ENCODE measurements around the gene NADSYN1. TPM values are rescaled to one million over a fixed set of nuclear protein-coding genes. Genes with fewer than 3 reads are reported as not detected.
"Not testable (repeated sequence)": the region's sequence is repeated elsewhere in the genome, so short reads cannot be mapped to it uniquely, and the experiment has no call there.

NADSYN1 gene
- polyA plus RNA-seq, 4 donors: 38.3 to 47.1 (median 42.3) TPM

- no peak for DNase-seq (ENCODE audit: low read depth in 4 of 4, low spot score in 3 of 4)
Measured at GRCh38 chr11:71518506-71519471, 65.8 kb downstream of the NADSYN1 start.

DNA sequence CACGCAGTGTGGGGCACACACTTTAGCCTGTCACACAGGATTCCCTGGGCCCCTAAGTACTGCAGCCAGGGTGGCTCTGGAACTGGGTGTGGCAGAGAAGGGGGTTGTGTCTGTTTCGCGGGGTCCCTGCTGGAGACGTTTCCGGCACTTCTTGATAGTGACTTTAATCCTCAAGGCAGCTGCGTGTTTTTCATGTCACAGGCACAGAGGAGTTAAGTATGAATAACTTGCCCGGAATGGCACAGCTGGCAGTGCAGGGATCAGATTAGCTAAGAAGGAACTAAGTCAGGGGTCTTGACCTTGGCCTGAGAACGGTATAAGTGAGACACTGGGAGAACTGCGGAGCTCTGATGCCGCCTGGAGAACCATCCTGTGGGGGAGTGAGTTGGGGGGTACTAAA lies 66.5 kb downstream of the NADSYN1 start:
- no peak for DNase-seq (ENCODE audit: low read depth in 4 of 4, low spot score in 3 of 4)

DNA sequence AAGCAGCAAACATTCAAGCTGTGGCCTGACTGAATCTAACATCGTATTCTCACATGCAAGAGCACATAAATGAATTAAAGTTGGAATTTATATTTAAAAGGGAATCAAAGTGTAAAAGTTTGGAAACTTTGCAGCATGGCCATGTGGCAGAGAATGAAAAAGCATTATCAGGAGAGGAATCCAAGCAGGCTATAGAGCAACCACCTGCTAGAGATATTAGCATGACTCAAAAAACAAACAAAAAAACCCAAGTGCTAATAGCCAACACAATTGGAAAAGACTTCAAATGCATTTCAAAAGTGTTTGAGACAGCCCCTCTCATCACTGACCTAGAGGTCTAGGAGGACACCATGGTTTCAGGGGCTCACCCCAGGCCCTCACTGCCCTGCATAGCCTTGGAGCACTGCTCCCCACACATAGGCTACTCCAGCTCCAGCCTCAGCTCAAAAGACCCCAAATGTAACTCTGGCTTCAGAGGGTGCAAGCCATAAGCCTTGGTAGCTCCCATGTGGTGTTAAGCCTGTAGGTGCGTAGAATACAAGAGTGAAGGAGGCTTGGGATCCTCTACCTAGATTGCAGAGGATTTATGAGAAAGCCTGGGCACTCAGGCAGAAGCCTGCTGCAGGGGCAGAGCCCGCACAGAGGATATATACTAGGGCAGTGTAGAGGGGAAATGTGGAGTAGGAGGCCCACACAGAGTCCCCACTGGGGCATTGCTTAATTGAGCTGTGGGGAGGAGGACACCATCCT lies 72.4 kb downstream of the NADSYN1 start:
- DNase-seq (ENCODE audit: low read depth in 4 of 4, low spot score in 3 of 4): no peak

GRCh38 chr11:71525938-71526495 lies 73.0 kb downstream of the NADSYN1 start:
- DNase-seq (ENCODE audit: low read depth in 4 of 4, low spot score in 3 of 4): no peak

DNA sequence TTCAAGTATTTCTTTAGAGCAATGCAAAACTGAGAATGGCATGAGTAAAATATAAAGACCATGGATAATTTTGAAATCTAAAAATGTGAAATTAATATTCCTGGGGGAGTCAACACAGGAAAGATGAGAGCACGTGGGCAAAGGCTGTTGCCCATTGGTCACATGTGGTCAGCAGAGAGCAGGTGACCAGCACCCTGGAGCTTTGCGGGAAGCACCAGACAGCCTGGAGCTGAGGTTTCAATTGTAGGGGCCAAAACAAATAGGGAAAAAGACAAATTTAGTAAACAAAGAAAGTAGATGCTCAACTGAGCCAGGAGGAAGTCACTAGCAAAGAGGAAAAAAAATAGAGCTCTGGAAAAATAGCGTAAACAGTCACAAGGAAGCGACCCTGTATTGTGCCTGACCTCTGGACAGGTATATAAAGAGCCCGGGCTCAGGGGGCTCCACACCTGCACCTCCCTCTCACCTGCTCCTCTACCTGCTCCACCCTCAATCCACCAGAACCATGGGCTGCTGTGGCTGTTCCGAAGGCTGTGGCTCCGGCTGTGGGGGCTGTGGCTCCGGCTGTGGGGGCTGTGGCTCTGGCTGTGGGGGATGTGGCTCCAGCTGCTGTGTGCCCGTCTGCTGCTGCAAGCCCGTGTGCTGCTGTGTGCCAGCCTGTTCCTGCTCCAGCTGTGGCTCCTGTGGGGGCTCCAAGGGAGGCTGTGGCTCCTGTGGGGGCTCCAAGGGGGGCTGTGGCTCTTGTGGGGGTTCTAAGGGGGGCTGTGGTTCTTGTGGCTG lies 74.0 kb downstream of the NADSYN1 start, which contains the start of gene KRTAP5-7:
KRTAP5-7 (plus strand) TSS at position 472 of the 780 bp plus-strand sequence; CDS start at position 506, 34 bp downstream.
- DNase-seq (ENCODE audit: low read depth in 4 of 4, low spot score in 3 of 4): not testable (repeated sequence)

DNA sequence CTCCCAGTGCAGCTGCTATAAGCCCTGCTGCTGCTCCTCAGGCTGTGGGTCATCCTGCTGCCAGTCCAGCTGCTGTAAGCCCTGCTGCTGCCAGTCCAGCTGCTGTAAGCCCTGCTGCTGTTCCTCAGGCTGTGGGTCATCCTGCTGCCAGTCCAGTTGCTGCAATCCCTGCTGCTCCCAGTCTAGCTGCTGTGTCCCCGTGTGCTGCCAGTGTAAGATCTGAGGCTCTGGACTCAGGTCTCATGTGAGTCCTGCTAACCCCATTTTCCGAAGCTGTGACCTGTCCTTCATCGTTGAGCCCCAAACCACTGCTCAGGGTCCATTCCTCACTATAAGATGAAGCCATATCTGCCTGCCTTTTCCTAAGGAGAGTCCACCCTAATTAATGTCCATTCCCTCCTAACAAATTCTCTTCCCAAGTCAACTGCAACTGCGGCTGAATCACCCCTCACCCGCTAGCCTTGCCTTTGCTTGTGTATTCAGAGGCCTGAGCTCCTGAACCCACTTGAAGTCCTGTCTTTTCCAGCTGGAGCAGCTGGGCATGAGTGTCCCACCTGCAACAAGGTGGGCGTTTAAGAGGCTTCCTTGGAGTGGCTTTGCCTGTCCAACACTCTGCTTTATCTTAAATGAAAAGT lies 74.7 kb downstream of the NADSYN1 start:
- no peak for DNase-seq (ENCODE audit: low read depth in 4 of 4, low spot score in 3 of 4)

GRCh38 chr11:71530602-71531001 lies 77.6 kb downstream of the NADSYN1 start:
- no peak for DNase-seq (ENCODE audit: low read depth in 4 of 4, low spot score in 3 of 4)

- no peak for DNase-seq (ENCODE audit: low read depth in 4 of 4, low spot score in 3 of 4)
Measured at GRCh38 chr11:71532036-71532610, 79.1 kb downstream of the NADSYN1 start.

GRCh38 chr11:71534711-71535608 lies 82.0 kb downstream of the NADSYN1 start:
- not testable (repeated sequence) for DNase-seq (ENCODE audit: low read depth in 4 of 4, low spot score in 3 of 4)

GRCh38 chr11:71535825-71536224 lies 82.8 kb downstream of the NADSYN1 start:
- no peak for DNase-seq (ENCODE audit: low read depth in 4 of 4, low spot score in 3 of 4)

DNA sequence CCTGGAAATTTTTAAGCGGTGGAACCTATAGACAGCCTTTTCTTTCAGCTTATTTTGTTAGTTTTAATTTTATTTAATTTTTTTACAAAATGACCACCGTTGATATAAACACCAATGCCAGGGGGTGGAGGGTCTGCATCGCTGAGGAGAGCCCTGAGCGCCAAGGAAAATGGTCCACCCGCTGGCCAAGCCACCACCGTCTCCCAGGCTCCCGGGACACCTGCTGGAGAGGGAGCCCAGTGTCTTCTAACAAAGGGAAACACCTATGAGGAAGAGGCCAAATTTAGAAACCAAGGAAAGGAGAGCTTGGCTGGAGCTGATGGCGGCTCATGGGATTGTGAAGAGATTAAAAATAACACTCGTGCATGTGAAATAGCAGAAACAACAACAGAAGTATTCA lies 84.5 kb downstream of the NADSYN1 start:
- DNase-seq (ENCODE audit: low read depth in 4 of 4, low spot score in 3 of 4): no peak

DNA sequence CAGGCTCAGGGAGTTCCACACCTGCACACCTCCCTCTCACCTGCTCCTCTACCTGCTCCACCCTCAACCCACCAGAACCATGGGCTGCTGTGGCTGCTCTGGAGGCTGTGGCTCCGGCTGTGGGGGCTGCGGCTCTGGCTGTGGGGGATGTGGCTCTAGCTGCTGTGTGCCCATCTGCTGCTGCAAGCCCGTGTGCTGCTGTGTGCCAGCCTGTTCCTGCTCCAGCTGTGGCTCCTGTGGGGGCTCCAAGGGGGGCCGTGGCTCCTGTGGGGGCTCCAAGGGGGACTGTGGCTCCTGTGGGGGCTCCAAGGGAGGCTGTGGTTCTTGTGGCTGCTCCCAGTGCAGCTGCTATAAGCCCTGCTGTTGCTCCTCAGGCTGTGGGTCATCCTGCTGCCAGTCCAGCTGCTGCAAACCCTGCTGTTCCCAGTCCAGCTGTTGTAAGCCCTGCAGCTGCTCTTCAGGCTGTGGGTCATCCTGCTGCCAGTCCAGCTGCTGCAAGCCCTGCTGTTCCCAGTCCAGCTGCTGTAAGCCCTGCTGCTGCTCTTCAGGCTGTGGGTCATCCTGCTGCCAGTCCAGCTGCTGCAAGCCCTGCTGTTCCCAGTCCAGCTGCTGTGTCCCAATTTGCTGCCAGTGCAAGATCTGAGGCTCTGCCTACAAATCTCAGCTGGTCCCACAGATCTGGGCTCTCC lies 85.1 kb downstream of the NADSYN1 start, which contains the start of gene KRTAP5-8:
KRTAP5-8 (plus strand) TSS at position 49 of the 689 bp plus-strand sequence; CDS start at position 80, 31 bp downstream.
- DNase-seq (ENCODE audit: low read depth in 4 of 4, low spot score in 3 of 4): not testable (repeated sequence)

DNA sequence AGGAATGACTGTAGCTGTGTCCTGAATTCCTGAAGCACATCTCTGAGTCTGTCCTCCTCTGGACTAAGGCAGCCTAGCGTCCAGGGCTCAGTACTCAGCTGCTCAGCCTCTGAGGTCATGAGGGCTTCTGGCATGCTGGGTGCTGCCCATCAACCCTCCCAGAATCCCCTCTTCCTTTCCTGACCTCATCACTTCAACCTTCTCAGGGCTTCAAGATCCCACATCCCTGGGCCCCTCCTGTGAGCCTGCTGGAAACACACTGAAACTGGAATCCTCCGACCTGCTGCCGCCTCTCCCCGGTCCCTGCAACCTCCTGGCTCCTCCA lies 85.6 kb downstream of the NADSYN1 start:
- no peak for DNase-seq (ENCODE audit: low read depth in 4 of 4, low spot score in 3 of 4)

GRCh38 chr11:71539017-71539416 lies 86.0 kb downstream of the NADSYN1 start:
- DNase-seq (ENCODE audit: low read depth in 4 of 4, low spot score in 3 of 4): no peak

GRCh38 chr11:71539971-71540370 lies 87.0 kb downstream of the NADSYN1 start:
- DNase-seq (ENCODE audit: low read depth in 4 of 4, low spot score in 3 of 4): not testable (repeated sequence)

DNA sequence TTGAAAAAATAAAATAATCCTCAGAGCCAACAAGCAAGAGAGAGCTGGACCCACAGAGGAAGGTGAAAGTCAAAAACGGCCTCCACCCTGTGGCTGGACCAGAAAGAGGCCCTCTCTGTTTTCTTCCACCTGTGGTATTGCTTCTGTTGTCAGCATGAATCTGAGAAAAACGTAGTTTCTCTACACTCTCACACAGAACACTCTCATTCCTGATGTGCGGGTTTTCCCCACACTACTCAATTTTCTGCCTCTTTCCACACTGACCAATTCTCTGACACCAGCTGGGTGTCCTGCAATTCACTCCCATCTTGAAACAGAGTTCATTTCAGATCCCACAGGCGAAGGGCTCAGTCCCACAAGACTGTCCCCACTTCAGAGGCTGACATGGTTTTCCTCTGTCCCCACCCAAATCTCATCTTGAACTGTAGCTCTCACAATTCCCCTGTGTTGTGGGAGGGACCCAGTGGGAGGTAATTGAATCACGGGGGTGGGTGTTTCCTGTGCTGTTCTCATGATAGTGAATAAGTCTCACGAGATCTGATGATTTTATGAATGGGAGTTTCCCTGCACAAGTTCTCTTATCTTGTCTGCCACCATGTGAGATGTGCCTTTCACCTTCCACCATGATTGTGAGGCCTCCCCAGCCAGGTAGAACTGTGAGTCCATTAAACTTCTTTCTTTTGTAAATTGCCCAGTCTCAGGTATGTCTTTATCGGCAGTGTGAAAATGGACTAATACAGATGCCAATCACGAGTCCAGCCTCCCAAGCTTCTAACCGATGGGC lies 87.7 kb downstream of the NADSYN1 start:
- not testable (repeated sequence) for DNase-seq (ENCODE audit: low read depth in 4 of 4, low spot score in 3 of 4)

GRCh38 chr11:71542382-71542781 lies 89.4 kb downstream of the NADSYN1 start:
- DNase-seq (ENCODE audit: low read depth in 4 of 4, low spot score in 3 of 4): no peak

Data from right renal pelvis (tissue), 4 donors.